ENCODE data around the gene NPY5R.

The NPY5R gene

DNA sequence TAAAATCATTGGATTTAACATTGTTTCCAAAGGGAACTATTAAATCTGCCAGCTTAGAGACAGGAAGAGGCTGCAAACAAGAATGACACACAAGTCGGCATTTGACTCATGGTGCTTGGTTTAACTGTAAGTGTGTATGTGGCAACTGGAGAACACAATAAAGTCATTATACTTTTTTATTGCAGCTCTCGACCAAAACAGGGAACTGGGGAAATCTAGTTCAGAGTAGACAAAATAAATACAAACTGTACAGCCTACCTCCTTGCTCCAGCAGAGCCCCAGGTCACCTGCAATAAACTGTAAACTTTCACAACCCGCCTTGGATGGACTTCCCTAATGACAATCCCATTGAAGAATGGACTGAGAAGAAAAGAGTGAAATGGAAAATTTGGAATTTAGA is 24.0 kb downstream of the NPY5R start:
- TF ChIP-seq, protein P1, sequence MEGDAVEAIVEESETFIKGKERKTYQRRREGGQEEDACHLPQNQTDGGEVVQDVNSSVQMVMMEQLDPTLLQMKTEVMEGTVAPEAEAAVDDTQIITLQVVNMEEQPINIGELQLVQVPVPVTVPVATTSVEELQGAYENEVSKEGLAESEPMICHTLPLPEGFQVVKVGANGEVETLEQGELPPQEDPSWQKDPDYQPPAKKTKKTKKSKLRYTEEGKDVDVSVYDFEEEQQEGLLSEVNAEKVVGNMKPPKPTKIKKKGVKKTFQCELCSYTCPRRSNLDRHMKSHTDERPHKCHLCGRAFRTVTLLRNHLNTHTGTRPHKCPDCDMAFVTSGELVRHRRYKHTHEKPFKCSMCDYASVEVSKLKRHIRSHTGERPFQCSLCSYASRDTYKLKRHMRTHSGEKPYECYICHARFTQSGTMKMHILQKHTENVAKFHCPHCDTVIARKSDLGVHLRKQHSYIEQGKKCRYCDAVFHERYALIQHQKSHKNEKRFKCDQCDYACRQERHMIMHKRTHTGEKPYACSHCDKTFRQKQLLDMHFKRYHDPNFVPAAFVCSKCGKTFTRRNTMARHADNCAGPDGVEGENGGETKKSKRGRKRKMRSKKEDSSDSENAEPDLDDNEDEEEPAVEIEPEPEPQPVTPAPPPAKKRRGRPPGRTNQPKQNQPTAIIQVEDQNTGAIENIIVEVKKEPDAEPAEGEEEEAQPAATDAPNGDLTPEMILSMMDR (IDR thresholded peaks at IDR 0.05): no peak

DNA sequence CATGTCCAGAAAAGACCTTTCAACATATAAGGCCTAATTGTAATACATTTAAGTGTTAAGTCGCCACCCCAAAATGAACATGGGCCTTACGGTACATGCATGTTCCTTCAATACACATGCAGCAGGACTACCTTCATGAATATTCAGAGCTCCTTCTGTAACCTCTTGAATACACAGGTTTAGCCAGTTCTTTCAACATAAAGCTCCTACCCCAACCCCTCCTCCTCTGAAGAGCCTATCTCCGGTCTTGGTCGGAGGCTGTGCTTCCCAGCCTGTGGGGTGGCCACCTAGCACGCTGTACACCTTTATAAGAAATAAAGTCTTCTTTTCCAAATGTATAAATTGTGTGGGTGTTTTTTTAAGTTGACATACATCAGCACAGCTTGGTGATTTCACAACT is 28.3 kb downstream of the NPY5R start:
- TF ChIP-seq, protein P1 (IDR thresholded peaks at IDR 0.05): no peak

DNA sequence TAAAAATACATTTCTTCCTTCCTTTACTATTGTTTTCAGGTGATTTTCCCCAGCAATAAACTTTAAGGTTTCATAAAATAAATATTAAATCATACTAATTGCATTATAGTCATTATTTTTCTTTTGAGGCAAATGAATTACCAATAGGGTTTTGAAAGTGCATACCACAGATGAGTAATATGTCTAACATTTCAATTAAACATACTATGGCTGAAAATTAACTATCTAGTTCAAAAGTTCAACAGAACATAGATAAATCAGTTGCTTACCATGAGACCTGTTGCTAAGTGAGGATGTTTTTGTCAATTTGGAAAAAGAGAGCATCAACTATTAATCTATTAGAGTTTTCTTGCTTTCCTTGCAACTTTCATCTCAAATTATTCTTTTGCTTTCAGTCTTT is 35.0 kb downstream of the NPY5R start:
- TF ChIP-seq, protein P1 (IDR thresholded peaks at IDR 0.05): no peak

DNA sequence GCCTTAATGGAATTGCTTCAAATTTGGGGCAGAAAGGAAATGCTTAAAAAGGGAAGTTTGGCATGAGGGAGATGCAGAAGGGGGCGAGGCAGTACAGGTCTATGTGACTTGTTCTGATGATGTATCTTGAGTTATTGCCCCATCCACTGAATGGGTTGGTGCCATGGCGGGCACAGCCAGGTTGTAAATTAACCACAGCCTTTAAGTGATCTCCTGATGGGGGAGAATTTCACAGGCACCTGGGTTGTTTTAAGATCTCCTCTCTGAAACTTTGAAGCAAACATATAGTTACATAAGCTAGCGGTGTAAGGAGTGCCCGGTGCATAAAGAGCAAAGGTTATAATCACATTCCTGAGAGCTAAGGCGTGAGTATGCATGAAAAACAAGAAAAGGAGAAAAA is 37.0 kb downstream of the NPY5R start:
- TF ChIP-seq, protein P1 (IDR thresholded peaks at IDR 0.05): no peak

DNA sequence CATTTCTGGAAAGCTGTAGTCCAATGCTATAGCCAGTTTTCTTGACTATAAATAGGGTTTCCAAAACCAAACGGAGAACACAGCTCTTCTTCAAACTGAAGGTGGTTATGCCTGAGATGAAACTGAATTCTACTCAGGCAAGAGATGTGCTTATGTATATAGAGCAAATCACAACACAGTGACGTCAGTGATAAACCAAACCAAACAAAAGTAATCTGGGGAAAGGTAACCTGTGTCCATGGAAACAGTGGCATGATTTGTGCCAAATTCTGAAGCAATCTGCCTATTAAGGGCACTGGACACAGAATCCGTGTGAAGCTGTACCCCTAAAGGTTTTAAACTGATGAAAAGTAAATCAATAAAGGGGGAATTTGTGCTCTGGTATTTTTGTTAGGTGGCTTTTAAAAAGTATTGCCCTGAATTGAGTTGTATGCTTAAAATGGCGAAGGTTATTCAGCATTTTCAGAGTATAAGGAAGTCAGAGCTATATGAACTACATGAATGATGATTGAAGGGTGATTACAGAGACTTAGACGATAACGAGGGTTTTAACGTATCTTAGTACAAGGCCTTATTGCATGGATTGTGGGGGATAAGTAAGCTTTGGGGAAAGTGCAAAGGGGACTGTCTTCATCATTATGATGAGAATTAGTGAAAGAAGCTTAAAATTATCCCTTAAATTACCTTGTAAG is 38.6 kb downstream of the NPY5R start:
- TF ChIP-seq, protein P1 (IDR thresholded peaks at IDR 0.05): no peak

DNA sequence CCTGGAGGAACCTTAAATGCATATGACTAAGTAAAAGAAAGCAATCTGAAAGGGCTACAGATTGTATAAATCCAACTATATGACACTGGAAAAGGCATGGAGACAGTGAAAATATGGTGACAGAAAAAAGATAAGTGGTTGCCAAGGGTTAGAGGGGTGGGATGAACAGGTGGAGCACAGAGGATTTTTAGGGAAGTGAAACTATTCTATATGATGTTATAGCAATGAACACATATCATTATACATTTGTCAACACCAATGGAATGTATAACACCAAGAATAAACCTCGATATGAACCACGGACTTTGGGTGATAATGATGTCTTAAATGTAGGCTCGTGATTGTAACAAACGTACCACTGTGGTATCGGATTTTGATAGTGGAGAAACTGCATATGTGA is 40.7 kb downstream of the NPY5R start:
- TF ChIP-seq, protein P1 (IDR thresholded peaks at IDR 0.05): no peak

DNA sequence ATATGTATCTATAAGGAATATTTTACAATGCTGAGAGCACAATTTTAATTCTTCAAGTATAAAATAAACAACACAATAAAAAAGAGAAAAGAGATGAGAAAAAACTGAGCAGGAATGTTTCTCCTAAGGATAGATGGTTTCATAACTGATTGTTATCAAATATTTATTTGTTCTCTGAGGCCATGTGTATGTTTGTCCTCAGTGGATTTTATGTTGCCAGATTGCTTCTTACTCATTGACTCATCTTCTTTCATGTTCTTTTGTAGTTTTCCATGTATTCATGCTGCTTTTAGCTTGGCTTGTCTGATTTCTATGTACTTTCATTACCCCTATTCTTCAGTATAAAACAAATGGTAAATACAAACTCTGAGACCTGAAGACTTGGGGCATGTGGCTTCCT is 41.2 kb downstream of the NPY5R start:
- TF ChIP-seq, protein P1 (IDR thresholded peaks at IDR 0.05): no peak

DNA sequence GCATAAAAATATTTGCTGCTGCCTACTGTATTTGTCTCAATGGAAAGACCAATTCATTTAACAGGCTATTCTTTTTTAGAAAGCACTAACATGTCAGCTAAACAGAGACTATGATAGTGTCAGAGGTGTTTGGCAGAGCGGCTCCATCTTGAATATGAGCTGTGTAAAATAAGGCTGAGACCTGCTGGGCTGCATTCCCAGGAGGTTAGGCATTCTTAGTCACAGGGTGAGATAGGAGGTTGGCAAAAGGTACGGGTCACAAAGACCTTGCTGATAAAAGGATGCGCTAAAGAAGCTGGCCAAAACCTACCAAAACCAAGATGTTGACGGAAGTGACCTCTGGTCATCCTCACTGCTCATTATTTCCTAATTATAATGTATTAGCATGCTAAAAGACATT is 41.8 kb downstream of the NPY5R start:
- TF ChIP-seq, protein P1 (IDR thresholded peaks at IDR 0.05): no peak

All from LNCAP (cell line).